Upper lobe of left lung (tissue), 6 donors: ENCODE results near the gene DSTYK. TPM values are rescaled to one million over a fixed set of nuclear protein-coding genes. Genes with fewer than 3 reads are reported as not detected.
"Not testable (repeated sequence)": the region's sequence is repeated elsewhere in the genome, so short reads cannot be mapped to it uniquely, and the experiment has no call there.

Experiments
- ATAC-seq, 2 donors: fragments of 200-7000 bp; cut with Tn5 transposase; one replicate each; pipeline ENCODE4 v1.9.1; 2022; ENCODE audit warnings: mild to moderate bottlenecking in 2 of 2, moderate library complexity in 2 of 2; ENCODE audit not compliant: low FRiP score in 2 of 2
- DNase-seq, 2 donors: peaks; one replicate each; pipeline ENCODE4 v3.0.0-alpha.2; 2019 to 2020
- H3K27ac ChIP-seq, 4 donors: fragments of 200-600 bp; sonication (generic); one replicate each; pipeline ENCODE4 v1.5.1; 2016 to 2019
- H3K27me3 ChIP-seq, 4 donors: fragments of 200-600 bp; sonication (generic); one replicate each; pipeline ENCODE4 v1.5.1; 2017 to 2019
- H3K36me3 ChIP-seq, 4 donors: fragments of 200-600 bp; sonication (generic); one replicate each; pipeline ENCODE4 v1.5.1; 2016 to 2019
- H3K4me1 ChIP-seq, 4 donors: fragments of 200-600 bp; sonication (generic); one replicate each; pipeline ENCODE4 v1.5.1; 2018 to 2019
- H3K4me3 ChIP-seq, 4 donors: fragments of 200-600 bp; sonication (generic); one replicate each; pipeline ENCODE4 v1.5.1; 2017 to 2019; ENCODE audit warnings: mild to moderate bottlenecking in 2 of 4, moderate library complexity in 1 of 4
- H3K9me3 ChIP-seq, 4 donors: fragments of 200-600 bp; sonication (generic); one replicate each; pipeline ENCODE4 v1.5.1; 2018 to 2019
- EP300 ChIP-seq, 4 donors: sonication (generic); formaldehyde crosslinking; IDR thresholded peaks; one replicate each; pipeline ENCODE4 v1.5.1; 2017; ENCODE audit warnings: antibody characterized with exemption in 4 of 4, control low read depth in 2 of 4
- POLR2A ChIP-seq, 4 donors: fragments of 450-650 bp; IDR thresholded peaks; one replicate each; pipeline ENCODE4 v1.5.1; 2016 to 2017; ENCODE audit warnings: antibody characterized with exemption in 4 of 4, mild to moderate bottlenecking in 2 of 4
- POLR2AphosphoS5 ChIP-seq, 2 donors: sonication (generic); formaldehyde crosslinking; IDR thresholded peaks; one replicate each; pipeline ENCODE4 v1.5.1; 2017; ENCODE audit warnings: antibody characterized with exemption in 2 of 2
- WGBS, 2 donors: methylation state at CpG; one replicate each; pipeline ENCODE4 v1.1.5; 2017 to 2018; 5-methylcytosine and 5-hydroxymethylcytosine counted together
- total RNA-seq, 6 donors: library from RNA; depleted of rRNA in 4 of 6; stranded (reverse); fragments of >200 nt in 4 of 6; gene quantifications; one replicate each; pipeline versions ENCODE4 v1.1.0 to v1.2.1, GENCODE V29; 2016 to 2021
- TF ChIP-seq, protein P1 (sequence below), 6 experiments: fragments of 450-650 bp in 4 of 6; fragments of 200-600 bp in 2 of 6; sonication (generic) in 2 of 6; IDR thresholded peaks; one replicate each; pipeline ENCODE4 v1.5.1; 2016 to 2019; ENCODE audit warnings: antibody characterized with exemption in 6 of 6
- donor health status: DM: no; HTN: no; CAD: no; lungs with moderate emphysema.
- donor health status: DM: no; HTN: yes; CAD: no; lungs with severe emphysema.

The DSTYK gene
- total RNA-seq, 6 donors from 2014 or later, result 8.4 to 15.7 (median 10.6) TPM

DNA sequence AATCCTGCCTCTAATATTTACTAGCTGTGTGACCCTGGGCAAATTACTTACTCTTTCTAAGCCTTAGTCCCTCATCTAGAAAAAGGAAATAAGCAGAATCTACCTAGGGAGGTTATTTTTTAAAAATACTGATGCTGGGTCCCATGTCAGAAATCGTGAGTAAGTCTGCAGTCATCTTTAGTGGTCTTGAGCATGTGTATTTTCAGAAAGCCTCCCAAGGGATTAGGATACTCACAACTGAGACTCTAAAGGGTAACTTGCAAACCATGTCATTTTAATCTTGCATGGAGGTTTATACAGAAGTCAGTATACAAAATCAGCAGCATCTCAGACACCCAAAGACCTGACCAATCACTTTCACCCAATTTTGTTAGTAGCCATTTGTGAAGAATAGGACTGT lies 43.2 kb downstream of the DSTYK start:
- H3K4me3 ChIP-seq, result no peak overlapping the region
- 87 to 89% methylated on average over 1 of the region's 1 CpG for WGBS, 2 donors
- ATAC-seq (no peak), DNase-seq (no peak)
- no peaks in the 10 kb centered on the region for H3K27me3 ChIP-seq
- no peaks in the 10 kb centered on the region for H3K4me1 ChIP-seq
- no peaks in the 10 kb centered on the region for H3K9me3 ChIP-seq
- TF ChIP-seq POLR2A (IDR thresholded peaks at IDR 0.05) (no peak), POLR2AphosphoS5 (IDR thresholded peaks at IDR 0.05) (no peak), EP300 (IDR thresholded peaks at IDR 0.05) (no peak)
- TF ChIP-seq, protein P1, sequence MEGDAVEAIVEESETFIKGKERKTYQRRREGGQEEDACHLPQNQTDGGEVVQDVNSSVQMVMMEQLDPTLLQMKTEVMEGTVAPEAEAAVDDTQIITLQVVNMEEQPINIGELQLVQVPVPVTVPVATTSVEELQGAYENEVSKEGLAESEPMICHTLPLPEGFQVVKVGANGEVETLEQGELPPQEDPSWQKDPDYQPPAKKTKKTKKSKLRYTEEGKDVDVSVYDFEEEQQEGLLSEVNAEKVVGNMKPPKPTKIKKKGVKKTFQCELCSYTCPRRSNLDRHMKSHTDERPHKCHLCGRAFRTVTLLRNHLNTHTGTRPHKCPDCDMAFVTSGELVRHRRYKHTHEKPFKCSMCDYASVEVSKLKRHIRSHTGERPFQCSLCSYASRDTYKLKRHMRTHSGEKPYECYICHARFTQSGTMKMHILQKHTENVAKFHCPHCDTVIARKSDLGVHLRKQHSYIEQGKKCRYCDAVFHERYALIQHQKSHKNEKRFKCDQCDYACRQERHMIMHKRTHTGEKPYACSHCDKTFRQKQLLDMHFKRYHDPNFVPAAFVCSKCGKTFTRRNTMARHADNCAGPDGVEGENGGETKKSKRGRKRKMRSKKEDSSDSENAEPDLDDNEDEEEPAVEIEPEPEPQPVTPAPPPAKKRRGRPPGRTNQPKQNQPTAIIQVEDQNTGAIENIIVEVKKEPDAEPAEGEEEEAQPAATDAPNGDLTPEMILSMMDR (IDR thresholded peaks at IDR 0.05), result no peak
- peaks cover 11 to 60% (median 13%) of the 10 kb centered on the region in 4 donors for H3K36me3 ChIP-seq
- no peak overlapping the region for H3K27ac ChIP-seq

DNA sequence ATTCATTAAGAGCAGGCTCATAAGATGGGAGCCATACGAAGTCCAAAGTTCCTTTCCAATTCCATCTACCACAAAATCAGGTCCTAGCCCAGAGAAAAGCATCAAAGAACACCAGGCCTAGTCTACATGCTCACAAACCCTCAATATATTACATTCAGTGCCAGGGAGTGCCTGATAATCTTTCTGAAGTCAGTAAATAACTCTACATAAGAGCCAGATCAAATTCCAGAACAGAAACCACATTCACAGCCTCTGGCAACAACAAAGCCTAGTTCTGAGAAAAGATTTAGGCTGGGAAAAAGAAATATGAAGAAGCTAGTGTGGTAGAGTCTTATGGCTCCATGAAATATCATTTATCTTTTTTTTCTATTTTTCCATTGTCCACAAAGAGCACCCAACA lies 49.2 kb downstream of the DSTYK start:
- Histone ChIP-seq H3K27me3 (no peaks in the 10 kb centered on the region), H3K27ac (no peak overlapping the region), H3K4me1 (no peaks in the 10 kb centered on the region), H3K9me3 (no peaks in the 10 kb centered on the region), H3K4me3 (no peak overlapping the region), H3K36me3 (peaks cover 29 to 86% (median 57%) of the 10 kb centered on the region in 4 donors)
- DNase-seq (no peak), ATAC-seq (no peak)
- TF ChIP-seq POLR2AphosphoS5 (IDR thresholded peaks at IDR 0.05) (no peak), POLR2A (IDR thresholded peaks at IDR 0.05) (no peak), EP300 (IDR thresholded peaks at IDR 0.05) (no peak)
- TF ChIP-seq, protein P1 (IDR thresholded peaks at IDR 0.05), result no peak
- WGBS, 2 donors, result 86 to 88% methylated on average over 1 of the region's 1 CpG

DNA sequence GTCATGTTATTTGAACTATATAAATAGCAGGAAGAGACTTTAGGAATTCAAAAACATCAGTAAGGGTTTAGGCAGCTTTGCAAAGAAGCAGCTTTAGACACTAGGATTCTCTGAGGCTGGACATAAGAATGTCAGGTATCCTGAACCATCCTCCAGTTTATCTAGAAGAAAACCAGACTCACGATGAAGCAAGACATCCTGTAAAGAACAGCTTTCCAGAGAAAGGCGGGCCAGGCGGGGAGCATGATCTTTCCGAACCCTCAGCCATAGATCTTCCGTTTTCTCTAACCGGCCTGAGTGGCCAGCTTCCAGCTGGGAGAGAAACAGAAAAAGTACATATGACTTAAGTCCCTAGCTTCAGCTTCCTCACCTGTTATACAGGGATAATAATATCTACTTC lies 50.4 kb downstream of the DSTYK start:
- Histone ChIP-seq H3K4me1 (no peaks in the 10 kb centered on the region), H3K9me3 (peaks cover 0 to 2% (median under 1%) of the 10 kb centered on the region in 4 donors), H3K4me3 (no peak overlapping the region), H3K27ac (no peak overlapping the region), H3K36me3 (peaks cover 40 to 88% (median 69%) of the 10 kb centered on the region in 4 donors), H3K27me3 (no peaks in the 10 kb centered on the region)
- 94% methylated on average over 6 of the region's 6 CpGs for WGBS, 2 donors
- TF ChIP-seq EP300 (IDR thresholded peaks at IDR 0.05) (no peak), POLR2A (IDR thresholded peaks at IDR 0.05) (no peak), POLR2AphosphoS5 (IDR thresholded peaks at IDR 0.05) (no peak)
- TF ChIP-seq, protein P1 (IDR thresholded peaks at IDR 0.05), result no peak
- no peak for ATAC-seq
- no peak for DNase-seq

DNA sequence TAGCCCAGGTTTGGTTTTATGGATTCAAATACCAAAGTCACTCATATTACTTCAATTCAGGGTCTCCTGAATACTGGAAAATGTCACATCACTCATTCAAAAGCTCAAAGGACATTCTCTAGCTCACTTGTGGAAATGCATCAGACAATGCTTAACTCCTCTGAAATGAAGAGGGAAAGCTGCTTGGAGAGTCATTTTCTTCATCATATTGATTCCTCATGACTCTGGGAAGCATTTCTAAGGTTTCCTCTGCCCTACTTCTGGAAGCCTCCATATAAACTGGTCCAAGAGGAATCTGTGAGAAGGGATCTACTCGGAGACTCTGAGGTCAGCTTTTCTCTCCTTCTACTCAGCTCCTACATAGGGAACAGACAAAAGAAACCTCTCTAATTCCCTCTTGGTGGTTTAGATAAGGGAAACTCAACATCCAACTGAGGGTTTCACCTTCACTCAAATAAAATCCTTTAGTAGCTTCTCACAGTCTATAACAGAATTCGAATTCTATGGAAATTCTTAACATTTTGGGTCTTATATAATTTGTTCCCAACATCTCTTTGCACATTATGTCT lies 53.4 kb downstream of the DSTYK start:
- TF ChIP-seq EP300 (IDR thresholded peaks at IDR 0.05), result no peak
- no peak for DNase-seq
- no peak for ATAC-seq
- Histone ChIP-seq H3K4me3 (no peak overlapping the region), H3K4me1 (no peaks in the 10 kb centered on the region), H3K9me3 (peaks cover 0 to 7% (median 3%) of the 10 kb centered on the region in 4 donors), H3K27ac (no peak overlapping the region), H3K36me3 (peaks cover 40 to 95% (median 73%) of the 10 kb centered on the region in 4 donors), H3K27me3 (no peaks in the 10 kb centered on the region)
- 92 to 100% methylated on average over 2 of the region's 2 CpGs for WGBS, 2 donors

DNA sequence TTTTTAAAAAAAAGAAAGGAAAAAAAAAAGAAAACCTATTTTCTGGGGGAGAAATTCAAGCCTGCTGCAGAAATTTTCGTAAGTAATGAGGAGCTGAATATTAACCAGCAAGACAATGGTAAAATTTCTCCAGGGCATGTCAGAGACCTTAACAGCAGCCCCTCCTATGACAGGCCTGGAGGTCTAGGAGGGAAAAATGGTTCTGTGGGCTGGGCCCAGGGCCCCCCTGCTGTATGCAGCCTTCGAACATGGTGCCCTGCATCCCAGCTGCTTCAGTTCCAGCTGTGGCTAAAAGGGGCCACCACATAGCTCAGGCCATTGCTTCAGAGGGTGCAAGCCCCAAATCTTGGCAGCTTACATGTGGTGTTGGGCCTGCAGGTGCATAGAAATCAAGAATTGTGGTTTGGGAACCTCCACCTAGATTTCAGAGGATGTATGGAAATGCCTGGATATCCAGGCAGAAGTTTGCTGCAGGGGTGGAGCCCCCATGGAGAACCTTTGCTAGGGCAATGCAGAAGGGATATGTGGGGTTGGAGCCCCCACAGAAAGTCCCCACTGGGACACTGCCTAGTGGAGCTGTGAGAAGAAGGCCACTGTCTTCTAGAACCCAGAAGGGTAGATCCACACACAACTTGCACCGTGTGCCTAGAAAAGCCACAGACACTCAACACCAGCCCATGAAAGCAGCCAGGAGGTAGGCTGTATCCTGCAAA lies 55.7 kb downstream of the DSTYK start:
- H3K27ac ChIP-seq, ATAC-seq, H3K4me1 ChIP-seq, H3K27me3 ChIP-seq, H3K9me3 ChIP-seq, H3K4me3 ChIP-seq, DNase-seq: not testable (repeated sequence)
- WGBS, 2 donors, result 83 to 88% methylated on average over 3 of the region's 3 CpGs
- H3K36me3 ChIP-seq, result peaks cover 34 to 86% (median 58%) of the 10 kb centered on the region in 4 donors

DNA sequence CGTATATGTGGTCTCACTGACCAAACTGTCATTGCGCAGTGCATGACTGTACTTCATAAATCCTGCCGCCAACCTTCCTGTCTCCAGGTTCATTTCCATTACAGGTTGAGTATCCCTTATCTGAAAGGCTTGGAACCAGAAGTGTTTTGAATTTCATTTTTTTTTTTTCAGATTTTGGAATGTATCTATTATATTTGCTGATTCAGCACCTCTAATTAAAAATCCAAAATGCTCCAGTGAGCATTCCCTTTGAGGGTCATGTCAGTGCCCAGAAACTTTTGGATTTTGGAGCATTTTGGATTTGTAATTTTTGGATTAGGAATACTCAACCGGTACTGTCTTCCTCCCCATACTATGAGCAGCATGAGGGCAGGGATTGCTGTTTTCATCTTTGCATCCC lies 59.0 kb downstream of the DSTYK start:
- Histone ChIP-seq H3K9me3 (peaks cover 0 to 7% (median 3%) of the 10 kb centered on the region in 4 donors), H3K36me3 (peaks cover 18 to 84% (median 39%) of the 10 kb centered on the region in 4 donors), H3K4me1 (no peaks in the 10 kb centered on the region), H3K4me3 (no peak overlapping the region), H3K27ac (no peak overlapping the region), H3K27me3 (no peaks in the 10 kb centered on the region)
- ATAC-seq, result no peak
- no peak for TF ChIP-seq POLR2A (IDR thresholded peaks at IDR 0.05)
- no peak for TF ChIP-seq POLR2AphosphoS5 (IDR thresholded peaks at IDR 0.05)
- TF ChIP-seq EP300 (IDR thresholded peaks at IDR 0.05), result no peak
- TF ChIP-seq, protein P1 (IDR thresholded peaks at IDR 0.05), result no peak
- WGBS, 2 donors, result 95 to 100% methylated on average over 4 of the region's 4 CpGs
- DNase-seq, result no peak
